A673 (cell line): Measurements from ENCODE around the gene SPINT1.

Experiments used
- EZH2 ChIP-seq: fragments of 200-600 bp; sonication (generic); IDR thresholded peaks from 2 replicates; pipeline ENCODE4 v1.6.1; 2017; ENCODE audit warnings: borderline replicate concordance, low read depth, mild to moderate bottlenecking, mixed read lengths, antibody characterized with exemption, low read length; ENCODE audit not compliant: poor library complexity, severe bottlenecking
- TF ChIP-seq, protein P1 (sequence below): fragments of 300-800, 200-600 bp; sonication (generic); conservative IDR thresholded peaks from 2 replicates; pipeline ENCODE4 v1.5.1; 2017; ENCODE audit warnings: low read depth, mild to moderate bottlenecking, antibody characterized with exemption, low read length, moderate library complexity, mixed read lengths

DNA sequence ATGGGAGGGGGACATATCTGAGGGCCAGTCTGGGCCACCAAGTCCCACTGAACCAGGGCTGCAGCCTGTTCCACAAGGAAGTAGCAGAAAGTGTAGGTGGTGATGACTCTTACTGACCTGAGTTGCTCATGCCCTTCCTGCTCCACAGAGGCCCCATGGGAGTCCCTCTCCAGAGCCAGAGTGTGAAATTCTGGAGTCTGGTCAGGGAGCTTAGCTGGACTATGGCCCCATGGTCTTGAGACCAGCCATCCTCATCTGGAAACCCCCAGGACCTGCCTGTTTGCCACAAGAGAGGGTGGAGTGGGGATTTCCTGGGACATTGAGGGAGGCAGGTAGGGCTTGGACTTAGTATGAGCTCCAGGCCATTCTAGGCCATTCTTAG lies 3.0 kb downstream of the SPINT1 start:
- TF ChIP-seq, protein P1, sequence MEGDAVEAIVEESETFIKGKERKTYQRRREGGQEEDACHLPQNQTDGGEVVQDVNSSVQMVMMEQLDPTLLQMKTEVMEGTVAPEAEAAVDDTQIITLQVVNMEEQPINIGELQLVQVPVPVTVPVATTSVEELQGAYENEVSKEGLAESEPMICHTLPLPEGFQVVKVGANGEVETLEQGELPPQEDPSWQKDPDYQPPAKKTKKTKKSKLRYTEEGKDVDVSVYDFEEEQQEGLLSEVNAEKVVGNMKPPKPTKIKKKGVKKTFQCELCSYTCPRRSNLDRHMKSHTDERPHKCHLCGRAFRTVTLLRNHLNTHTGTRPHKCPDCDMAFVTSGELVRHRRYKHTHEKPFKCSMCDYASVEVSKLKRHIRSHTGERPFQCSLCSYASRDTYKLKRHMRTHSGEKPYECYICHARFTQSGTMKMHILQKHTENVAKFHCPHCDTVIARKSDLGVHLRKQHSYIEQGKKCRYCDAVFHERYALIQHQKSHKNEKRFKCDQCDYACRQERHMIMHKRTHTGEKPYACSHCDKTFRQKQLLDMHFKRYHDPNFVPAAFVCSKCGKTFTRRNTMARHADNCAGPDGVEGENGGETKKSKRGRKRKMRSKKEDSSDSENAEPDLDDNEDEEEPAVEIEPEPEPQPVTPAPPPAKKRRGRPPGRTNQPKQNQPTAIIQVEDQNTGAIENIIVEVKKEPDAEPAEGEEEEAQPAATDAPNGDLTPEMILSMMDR = no peak
- no peak for TF ChIP-seq EZH2
